GM20431 (cell line): Measurements from ENCODE around the gene STKLD1.
"Not testable (repeated sequence)": the region's sequence is repeated elsewhere in the genome, so short reads cannot be mapped to it uniquely, and the experiment has no call there.

Experiments
- in situ Hi-C: fragments of 300-500 bp; cut with MseI, MboI; formaldehyde crosslinking; loops from one replicate; pipeline ENCODE4 v1.15.0; 2020; ENCODE audit warnings: low sequenced_read_pairs; ENCODE audit not compliant: unreplicated experiment

The STKLD1 gene

DNA sequence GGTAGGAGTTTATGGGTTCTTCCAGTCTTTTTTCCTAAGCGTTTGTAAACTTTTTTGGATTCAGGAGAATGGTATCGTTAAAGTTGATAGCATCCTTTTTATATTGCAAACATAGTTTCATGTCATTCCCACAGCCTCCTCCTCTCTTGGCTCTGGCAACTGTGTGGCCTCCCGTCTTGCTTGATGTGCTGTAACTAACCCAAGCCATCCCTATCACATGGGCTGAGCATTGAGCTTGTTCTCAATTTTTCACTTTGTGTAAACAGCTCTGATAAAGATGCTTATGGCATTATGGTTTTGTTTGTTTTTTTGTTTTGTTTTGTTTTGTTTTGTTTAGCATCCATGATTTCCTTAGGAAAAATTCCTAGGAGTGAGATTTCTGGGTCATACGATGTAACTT lies 4.6 kb downstream of the STKLD1 start:
- in situ Hi-C loops = no loop called here

DNA sequence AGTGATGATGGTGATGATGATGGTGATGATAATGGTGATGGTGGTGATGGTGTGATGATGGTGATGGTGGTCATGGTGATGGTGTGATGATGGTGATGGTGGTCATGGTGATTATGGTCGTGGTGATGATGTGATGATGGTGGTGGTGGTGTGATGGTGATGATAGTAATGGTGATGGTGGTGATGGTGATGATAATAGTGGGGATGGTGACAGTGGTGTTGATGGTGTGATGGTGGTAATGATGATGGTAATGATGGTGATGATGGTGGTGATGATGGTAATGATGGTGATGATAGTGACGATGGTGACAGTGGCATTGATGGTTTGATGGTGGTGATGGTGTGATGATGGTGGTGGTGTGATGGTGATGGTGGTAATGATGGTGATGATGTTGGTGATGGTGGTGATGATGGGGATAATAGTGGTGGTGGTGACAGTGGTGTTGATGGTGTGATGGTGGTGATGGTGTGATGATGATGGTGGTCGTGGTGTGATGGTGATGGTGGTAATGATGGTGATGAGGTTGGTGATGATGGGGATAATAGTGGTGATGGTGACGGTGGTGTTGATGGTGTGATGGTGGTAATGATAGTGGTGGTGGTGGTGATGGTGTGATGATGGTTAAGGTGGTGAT lies 6.5 kb downstream of the STKLD1 start:
- in situ Hi-C loops = no loop called here

DNA sequence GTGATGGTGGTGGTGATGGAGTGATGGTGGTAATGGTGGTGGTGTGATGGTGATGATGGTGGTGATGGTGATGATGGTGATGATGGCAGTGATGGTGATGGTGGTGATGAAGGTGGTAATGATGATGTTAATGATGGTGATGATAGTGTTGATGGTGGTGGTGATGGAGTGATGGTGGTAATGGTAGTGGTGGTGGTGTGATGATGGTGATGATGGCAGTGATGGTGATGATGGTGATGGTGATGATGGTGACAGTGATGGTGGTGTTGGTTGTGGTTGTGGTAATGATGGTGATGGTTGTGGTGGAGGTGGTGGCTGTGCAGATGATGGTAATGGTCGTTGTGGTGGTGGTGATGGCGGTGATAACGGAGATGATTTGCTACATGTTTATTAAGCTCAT lies 7.3 kb downstream of the STKLD1 start:
- in situ Hi-C loops = no loop called here

DNA sequence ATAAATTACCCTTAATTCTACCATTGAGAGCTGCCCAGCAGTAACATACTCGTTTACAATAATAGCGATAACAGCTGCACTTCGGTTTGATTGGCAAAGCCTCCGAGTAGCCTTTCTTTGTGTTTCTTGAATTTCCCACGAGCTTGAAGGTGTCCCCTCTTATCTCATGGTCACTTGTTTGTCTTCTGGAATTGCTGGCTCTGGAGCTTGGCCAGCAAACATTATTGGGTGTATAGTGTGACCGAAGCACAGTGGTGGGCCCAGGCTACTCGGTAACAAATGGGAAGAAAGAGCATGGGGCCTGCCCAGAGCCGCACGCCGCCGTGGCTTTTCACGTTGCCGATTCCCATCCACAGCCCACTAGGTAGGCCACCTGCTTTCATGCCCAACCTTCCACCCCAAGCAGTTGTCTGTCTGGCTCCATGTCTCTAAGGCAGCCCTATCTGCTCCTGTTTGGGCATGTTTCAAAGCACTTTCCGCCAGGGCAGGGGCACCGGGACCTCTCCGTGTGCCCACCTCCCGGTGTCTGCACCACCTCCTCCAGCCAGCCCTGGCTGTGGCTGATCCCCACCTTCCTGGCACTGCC lies 8.7 kb downstream of the STKLD1 start:
- in situ Hi-C loops = no loop called here

DNA sequence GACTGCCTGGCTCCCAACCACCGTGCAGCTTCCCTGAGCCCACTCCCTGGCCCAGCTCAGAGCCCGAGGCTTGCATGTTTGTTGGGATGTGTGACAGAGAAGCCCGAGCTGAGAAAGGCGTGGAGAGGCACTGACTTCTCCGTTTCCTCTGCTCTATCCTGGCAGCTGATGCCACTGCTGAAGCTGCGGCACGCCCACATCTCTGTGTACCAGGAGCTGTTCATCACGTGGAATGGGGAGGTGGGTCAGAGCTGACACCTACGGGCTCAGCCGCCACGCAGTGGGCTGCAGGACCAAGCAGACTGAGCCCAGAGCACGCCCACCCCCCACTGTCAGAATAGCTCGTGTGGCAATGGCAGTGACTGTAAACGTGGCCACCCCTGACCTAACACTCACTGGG lies 9.3 kb downstream of the STKLD1 start:
- in situ Hi-C loops = no loop called here

DNA sequence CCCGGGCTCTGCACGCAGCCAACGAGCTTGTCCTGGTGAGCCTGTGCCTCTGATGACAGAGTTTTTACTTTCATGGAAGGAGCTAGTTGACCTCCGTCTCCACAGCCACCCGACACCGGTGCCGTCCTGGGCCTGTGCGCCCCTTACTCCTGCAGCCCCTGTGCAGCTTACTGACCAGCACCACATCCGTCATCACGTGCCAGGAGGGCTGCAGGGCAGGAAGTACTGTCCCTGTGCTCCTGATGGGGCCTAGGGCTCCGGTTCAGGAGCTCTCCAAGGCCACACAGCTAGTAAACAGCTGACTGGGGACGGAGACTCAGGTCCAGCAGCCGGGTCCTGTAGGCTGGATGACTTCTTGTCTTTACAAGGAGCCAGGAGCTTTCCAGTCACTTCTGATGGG lies 10.2 kb downstream of the STKLD1 start:
- in situ Hi-C loops = no loop called here

DNA sequence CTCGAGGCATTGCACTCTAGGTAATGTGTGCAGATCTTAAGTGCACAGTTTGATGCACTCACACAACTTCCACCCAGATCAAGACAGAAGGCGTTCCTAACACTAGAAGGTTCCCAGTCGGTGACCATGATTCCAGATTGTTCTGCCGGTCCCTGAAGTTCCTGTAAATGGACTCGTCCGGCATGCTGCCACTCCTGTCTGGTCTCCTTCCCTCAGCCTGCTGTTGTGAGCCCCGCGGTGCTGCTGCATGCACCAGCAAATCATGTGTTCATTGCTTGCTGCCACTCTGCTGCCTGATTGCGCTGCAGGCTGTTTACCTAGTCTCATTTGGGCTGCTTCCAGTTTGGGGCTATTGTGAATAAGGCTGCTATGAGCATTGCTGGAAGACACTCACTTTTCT lies 11.5 kb downstream of the STKLD1 start:
- in situ Hi-C loops = no loop called here

DNA sequence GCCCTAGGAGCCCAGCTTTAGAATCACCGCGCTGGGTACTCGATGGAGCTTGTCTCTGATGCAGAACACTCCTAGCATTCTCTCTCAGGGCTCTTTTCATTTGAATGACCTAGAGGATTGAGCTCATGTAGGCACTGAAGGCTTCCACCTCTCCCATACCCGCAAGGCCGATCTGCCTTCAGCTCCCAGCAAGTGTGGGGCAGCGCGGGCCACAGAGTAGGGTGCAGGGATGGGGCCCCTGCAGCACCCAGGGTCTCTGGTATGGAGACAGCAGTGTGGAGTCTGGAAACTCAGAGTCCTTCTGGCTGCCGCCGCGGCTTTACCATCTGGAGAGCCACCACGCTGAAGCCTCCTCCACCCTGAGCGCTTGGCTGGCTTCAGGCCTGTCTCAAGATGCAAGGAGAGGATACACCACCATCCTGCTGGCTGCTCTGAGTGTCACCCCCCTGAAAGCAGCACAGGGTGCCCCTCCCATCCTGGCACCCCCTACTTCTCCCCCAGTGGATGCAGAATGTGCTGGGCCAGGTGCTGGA lies 12.9 kb downstream of the STKLD1 start:
- in situ Hi-C loops = no loop called here

DNA sequence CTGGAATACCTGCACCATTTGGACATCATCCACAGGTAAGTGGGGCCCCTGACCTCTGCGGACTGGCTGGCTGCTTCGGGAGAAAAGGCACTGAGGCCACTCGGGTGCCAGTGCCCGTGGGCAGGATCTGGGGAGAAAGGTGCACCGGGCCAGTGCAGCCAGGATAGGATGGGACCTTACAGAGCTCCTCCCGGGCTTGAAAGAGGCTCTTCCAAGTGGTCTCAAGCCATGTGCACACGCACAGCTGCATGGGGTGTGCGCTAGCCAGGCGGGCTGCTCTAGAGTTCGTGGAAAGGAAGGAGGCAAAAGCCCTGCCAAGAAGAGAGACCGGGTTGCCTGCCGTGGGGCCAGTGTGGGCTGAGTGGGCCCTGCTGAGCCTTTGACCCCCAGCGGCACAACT lies 13.4 kb downstream of the STKLD1 start:
- in situ Hi-C loops = no loop called here

DNA sequence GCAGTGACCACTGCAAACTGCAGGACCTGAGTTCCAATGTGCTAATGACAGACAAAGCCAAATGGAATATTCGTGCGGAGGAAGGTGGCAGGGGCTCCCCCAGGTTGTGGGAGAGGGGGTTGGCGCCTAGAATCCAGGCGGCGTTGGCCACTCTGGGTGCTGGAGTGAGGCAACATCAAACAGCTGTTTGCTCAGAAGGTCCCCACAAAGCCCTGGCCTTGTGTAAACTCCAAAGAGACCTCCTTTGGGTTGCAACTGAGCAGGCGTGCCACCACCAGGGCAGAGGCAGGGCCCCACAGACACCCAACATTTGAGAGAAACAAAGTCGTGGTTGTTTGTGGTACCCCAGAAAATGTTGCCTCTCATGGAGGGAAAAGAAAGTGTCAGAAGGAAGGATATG lies 14.5 kb downstream of the STKLD1 start:
- in situ Hi-C loops = no loop called here

DNA sequence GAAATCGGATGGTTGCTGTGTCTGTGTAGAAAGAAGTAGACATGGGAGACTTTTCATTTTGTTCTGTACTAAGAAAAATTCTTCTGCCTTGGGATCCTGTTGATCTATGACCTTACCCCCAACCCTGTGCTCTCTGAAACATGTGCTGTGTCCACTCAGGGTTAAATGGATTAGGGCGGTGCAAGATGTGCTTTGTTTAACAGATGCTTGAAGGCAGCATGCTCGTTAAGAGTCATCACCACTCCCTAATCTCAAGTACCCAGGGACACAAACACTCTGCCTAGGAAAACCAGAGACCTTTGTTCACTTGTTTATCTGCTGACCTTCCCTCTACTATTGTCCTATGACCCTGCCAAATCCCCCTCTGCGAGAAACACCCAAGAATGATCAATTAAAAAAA lies 15.3 kb downstream of the STKLD1 start:
- in situ Hi-C loops = not testable (repeated sequence)

DNA sequence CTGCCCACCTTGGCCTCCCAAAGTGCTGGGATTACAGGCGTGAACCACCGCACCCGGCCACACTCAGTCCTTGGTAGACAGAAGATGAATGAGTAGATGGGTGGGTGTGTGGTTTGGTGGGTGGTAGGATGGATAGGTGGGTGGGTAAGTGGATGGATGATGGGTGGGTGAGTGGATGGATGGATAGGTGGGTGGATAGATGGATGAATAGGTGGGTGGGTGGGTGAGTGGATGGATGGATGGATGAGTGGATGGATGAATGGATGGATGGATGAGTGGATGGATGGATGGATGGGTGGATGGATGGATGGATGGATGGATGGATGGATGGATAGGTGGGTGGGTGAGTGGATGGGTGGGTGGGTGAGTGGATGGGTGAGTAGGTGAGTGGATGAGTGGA lies 16.1 kb downstream of the STKLD1 start:
- in situ Hi-C loops = not testable (repeated sequence)

DNA sequence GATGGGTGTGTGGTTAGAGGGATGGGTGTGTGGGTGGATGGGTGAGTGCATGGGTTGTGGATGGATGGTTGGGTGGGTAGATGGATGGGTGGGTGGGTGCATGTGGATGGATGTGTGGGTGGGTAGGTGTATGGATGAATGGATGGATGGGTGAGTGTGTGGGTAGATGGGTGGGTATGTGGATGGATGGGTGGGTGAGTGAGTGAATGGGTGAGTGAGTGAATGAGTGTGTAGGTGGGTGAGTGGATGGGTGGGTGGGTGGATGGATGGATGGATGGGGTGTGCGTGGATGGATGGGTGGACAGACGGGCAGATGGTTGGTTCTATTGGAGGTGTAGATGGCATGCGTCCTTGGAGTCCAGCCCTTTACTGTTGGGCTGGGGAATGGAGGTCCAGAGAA lies 17.2 kb downstream of the STKLD1 start:
- in situ Hi-C loops = no loop called here

DNA sequence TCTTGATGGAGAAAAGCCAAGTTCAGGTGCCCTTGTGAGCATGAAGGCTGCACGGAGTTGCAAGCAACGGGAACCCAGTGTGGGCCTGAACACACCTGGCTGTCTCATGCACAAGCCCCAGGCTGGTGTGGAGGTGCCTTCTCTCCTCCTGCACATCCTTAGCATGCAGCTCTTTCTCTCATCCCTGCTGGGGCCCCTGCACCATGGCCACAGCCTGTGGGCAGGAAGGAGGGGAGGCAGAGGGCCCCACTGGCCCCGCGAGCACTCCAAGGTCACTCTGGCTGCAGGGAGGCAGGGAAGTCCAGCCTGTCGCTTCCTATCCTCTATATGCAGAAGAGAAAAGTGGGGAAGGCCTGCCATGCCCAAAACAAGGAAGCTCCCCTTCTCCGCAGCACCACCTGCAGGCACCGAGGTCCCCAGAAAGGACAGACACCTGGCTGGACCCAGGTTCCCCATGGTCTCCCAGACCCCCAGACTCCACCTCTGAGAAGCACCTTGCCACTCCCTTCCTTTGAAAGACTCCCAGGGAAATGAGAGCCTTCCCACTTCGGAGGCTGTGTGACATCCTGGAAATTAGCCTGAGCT lies 18.6 kb downstream of the STKLD1 start:
- in situ Hi-C loops = no loop called here

DNA sequence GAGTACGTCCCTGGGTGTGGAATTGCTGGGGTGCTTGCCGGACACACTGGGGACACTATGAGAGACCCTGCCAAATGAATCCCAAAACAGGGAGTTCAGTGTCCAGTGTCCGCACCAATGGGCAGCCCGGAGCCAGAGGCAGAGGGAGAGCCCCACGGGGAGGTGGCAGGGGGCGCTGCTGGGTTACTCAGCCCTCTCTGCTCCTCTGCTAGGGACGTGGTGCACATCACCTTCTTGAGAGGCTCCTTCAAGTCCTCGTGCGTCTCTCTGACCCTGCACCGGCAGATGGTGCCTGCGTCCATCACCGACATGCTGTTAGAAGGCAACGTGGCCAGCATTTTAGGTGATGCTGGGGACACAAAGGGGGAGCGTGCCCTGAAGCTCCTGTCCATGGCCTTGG lies 20.8 kb downstream of the STKLD1 start:
- in situ Hi-C loops = no loop called here

DNA sequence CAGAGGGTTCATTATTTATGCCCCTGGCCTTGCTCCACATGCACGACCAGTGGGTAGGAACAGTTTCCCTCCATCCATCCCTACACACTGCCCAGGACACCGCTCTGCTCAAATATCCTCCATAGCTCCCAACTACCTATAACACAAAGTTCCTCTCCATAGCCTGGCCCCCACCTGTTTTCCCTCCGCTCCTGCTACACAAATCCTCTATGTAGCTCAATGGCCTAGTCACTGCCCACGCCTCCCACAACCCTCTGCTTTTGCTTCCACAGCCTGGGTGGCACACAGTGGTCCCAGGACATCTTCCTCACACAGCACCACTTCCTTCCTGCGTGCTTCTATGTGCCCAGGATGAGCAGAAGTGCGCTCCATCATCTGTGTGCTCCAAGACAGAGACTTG lies 21.2 kb downstream of the STKLD1 start:
- in situ Hi-C loops = no loop called here

DNA sequence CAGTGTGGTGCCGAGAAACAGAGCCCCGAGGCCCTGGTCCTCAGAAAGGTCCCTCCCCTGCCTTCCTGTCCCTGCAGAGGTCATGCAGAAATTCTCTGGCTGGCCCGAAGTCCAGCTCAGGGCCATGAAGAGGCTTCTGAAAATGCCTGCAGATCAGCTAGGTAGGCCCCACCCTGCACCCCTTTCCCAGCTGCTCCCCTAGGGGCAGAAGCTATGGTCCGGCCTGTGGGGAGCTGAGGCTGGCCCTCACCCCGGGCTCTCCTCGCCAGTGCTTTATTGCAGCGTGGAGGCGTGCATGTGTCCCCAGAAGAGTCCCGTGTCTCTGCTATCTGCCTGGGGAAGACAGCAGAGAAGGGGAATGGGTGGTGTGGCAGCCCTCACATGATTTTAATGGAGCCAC lies 21.7 kb downstream of the STKLD1 start:
- in situ Hi-C loops = no loop called here

DNA sequence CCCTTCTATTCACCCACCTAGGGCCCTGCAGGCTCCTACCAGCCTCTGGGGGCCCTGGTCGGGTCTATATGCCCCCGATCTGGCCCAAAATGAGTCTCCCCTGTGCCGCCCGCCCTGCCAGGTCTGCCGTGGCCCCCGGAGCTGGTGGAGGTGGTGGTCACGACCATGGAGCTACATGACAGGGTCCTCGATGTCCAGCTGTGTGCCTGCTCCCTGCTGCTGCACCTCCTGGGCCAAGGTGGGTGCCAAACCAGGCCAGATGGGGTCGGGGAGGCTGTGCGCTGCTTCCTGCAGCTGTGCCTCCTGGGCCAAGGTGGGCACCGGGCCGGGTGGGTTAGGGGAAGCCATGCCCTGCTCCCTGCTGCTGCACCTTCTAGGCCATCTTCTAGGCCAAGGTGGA lies 24.1 kb downstream of the STKLD1 start:
- in situ Hi-C loops = no loop called here

DNA sequence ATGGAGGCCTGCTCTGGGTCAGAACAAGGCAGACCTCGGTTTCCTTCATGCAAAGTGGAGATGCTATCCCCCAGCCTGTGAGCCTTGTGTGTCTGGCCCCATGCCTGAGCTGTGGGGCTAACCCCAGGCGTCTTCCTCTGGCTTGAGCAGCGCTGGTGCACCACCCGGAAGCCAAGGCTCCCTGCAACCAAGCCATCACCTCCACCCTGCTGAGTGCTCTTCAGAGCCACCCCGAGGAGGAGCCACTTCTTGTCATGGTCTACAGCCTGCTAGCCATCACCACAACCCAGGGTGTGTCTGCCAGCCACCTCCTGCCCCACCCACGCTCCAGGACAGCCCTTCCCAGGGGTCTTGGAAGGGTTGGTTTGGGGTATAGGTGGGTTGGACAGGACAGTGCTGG lies 25.4 kb downstream of the STKLD1 start:
- in situ Hi-C loops = no loop called here

DNA sequence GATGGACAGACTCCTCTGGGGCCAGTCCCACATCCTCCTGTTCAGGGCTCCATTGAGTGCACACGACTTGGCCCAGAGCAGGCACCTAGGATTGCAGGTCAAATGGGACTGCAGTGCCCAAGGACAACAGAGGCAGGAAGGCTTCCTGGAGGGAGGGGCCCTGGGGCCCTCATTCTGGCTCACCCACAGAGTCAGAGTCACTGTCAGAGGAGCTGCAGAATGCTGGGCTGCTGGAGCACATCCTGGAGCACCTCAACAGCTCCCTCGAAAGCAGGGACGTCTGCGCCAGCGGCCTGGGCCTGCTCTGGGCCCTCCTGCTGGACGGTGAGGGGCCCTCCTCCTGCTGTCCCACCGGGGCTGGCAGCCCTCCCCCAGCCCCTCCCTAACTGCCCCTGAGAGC lies 26.5 kb downstream of the STKLD1 start:
- in situ Hi-C loops = no loop called here

DNA sequence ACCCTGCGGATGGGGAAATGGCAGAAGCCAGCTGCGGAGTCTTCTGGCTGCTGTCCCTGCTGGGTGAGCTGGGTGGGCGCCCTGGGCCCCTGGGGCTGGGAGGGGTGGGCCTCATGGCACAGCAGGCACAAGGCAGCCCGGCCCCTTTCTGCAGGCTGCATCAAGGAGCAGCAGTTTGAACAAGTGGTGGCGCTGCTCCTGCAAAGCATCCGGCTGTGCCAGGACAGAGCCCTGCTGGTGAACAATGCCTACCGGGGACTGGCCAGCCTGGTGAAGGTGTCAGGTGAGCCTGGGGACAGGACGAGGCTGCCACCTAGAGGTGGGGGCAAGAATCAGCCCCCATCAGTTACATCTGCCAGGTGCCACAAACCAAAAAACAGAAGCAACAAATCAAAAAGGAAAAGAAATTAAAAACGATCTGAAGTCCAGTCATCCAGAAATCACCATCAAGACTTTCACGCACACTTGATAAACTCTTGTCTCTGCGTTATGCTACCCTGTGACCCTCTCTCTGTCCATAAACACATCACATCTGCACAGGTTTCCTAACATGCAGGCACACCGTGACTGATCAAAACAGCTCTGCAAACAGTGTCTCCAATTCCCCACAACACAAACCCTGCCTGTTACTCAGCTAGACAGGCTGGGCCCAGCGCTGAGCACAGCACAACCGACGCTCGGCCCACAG lies 27.7 kb downstream of the STKLD1 start:
- in situ Hi-C loops = no loop called here
